Stimulated activated CD8-positive, alpha-beta memory T cell treated with anti-CD3 and anti-CD28 coated beads, Interleukin-4, amount 100 ng/mL, for 4 hours (primary cell): ENCODE measurements around the gene DPM3.

Source experiments
- DNase-seq, 2 donors: peaks; one replicate each; pipeline ENCODE4 v3.0.0-alpha.2; 2020; ENCODE audit warnings: low read depth in 2 of 2, low spot score in 1 of 2

The DPM3 gene

DNA sequence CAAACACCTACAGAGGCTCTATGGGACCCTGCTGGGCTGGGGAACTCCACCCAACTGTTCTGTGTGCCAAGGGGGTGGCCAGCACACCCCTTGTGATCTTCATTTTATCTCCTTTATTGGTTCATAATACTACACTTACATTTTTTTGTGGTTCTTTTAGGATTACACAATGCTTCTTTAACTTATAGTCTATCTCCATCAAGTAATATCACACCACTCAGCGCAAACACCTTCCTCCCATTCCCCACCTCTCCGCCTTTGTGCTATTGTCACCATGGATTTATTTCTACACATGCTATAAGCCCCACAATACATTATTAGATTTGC is 45.7 kb downstream of the DPM3 start:
- DNase-seq, result no peak

DNA sequence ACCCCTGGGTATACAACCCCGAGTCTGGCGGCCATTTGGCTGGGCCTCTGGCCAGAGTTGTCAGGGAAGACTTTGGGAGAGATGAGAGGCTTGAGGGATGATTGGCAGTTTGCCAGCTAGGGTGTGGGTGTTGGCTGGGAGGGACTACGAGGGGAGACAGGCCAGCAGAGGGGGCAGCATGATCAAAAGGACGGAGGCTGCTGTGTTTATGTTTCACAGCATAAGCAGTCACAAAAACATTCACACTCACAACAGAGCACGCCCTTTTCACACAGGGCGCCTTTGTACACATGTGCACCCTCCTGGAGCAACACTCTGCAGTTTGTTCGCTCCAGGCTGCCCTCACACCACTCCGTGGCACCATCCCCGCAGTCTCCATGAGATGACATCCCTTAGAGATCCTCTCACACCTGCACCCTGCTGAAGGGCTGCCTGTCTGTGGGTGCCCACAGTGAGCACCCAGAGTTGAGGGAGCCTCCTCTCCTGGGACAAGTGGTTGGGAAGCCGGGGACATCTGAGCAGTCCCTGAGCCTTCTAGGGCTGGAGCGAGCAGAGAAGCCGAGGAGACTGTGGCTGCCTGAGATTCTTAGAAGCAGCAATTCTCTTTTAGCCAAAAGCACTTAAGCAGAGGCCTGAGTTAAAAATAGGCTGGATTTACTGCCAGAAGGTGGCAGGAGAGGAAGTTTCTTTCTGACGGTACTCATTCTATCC is 46.3 kb downstream of the DPM3 start:
- DNase-seq, result no peak

DNA sequence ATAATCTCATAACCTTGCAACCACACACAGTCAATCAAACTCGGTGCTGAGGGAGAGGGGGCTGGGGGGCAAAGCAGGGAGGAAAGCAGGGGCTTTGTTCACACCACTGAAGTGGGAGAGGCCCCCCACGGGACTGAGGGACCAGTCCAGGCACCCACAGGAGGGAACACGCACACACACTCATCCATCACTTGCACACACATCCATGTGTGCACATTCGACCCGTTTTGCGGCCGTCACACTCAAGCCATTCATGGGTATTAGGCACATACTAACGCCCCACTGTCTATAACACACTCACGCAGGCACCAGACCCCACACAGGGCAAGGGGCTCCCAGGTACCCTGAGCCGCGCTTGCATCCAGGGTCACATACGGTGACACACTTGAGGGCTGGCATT is 47.7 kb downstream of the DPM3 start:
- DNase-seq, result no peak

DNA sequence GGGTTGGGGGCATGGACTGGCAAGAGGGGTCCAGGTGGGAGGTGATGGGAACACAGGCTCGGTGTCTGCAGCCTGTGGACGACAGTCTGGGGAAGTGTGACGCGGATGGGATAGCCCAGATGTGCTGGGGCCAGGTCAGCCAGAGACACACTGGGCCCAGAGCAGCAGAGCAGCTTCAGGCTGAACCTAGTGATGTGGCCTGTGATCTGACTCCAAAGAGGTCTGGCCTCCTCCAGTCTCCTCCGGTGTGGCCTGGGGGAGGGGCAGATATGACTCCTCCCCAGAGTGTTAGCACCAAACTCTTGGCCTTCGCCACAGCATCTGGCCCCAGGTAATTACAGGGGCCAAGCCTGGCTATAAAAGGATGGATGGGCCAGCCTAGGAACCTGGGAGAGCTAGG is 48.2 kb downstream of the DPM3 start:
- no peak for DNase-seq

DNA sequence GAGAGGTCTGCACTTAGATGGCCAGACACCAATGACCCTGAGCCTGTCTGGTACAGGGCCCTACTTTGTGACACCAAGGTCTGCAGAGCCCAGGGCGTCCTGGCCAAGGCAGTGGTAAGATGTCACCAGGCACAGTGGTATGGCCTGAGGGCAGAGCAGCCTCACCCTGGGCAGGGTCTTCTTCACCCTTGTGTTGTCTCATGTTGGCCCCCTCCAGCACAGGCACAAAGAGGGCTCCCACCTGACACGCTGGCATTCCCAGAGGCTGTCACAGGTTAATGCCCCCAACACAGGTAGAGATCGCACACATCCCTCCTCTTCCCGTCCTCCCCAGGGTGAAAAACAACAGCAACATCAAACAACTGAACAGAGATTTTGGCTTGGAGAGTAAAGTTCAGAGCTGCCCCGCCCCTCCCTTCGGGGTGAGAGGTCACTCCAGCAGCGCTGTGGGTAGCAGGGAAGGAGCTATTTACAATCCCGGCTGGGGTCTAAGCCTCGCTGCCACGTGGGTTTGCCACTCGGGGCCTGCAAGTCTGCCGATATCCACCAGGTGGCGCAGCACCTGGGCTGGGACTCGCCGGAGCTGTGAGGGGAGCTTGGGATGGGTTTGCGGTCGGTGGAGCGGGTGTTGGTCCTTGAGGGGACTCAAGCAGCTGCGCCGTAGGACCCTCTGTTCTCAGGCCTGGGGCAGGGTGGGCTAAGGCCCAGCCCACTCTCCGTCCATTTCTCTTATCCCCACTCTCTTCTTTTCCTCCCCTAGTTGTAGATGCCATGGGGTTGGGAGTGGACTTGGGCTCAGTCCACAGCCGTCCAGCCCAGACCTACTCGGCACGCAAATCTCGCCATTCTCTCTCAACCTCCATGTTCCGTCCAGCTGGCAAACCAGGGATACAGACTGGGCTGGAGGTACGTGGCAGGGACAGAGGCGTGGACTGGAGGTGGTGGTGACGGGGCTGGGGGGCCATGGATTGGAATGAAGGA is 49.0 kb downstream of the DPM3 start:
- DNase-seq, result peak; percentile 54 to 69
